Neural progenitor cell (in vitro differentiated cells): ENCODE results near the gene NUDT8. TPM values are rescaled to one million over a fixed set of nuclear protein-coding genes. Genes with fewer than 3 reads are reported as not detected.
A peak's percentile ranks its signal among the peaks of the same experiment; 100 is the strongest.

Source experiments
- DNase-seq: peaks from one replicate; pipeline ENCODE4 v3.0.0-alpha.2; 2016; ENCODE audit warnings: low spot score
- H2AFZ ChIP-seq: fragments of 200-600 bp; sonication (generic); replicated peaks from 2 replicates; pipeline ENCODE4 v1.6.1; 2016; ENCODE audit warnings: antibody characterized with exemption
- H3F3A ChIP-seq: fragments of 200-600 bp; sonication (generic); 2 replicates; pipeline ENCODE4 v1.6.1; 2016; ENCODE audit warnings: antibody characterized with exemption, low read depth
- H3K27ac ChIP-seq: fragments of 200-600 bp; sonication (generic); 2 replicates; pipeline ENCODE4 v1.5.1; 2016; ENCODE audit warnings: mild to moderate bottlenecking
- H3K27me3 ChIP-seq: fragments of 200-600 bp; sonication (generic); 2 replicates; pipeline ENCODE4 v1.6.1; 2016; ENCODE audit warnings: mild to moderate bottlenecking, moderate library complexity
- H3K36me3 ChIP-seq: fragments of 200-600 bp; sonication (generic); 2 replicates; pipeline ENCODE4 v1.5.1; 2016
- H3K4me1 ChIP-seq: fragments of 200-600 bp; sonication (generic); 2 replicates; pipeline ENCODE4 v1.6.1; 2016; ENCODE audit warnings: mixed run types
- H3K4me2 ChIP-seq: fragments of 200-600 bp; sonication (generic); 2 replicates; pipeline ENCODE4 v1.6.1; 2016
- H3K4me3 ChIP-seq: fragments of 200-600 bp; sonication (generic); 2 replicates; pipeline ENCODE4 v1.5.1; 2016
- H3K79me2 ChIP-seq: fragments of 200-600 bp; sonication (generic); 2 replicates; pipeline ENCODE4 v1.6.1; 2016; ENCODE audit warnings: low read depth
- H3K9ac ChIP-seq: fragments of 200-600 bp; sonication (generic); 2 replicates; pipeline ENCODE4 v1.6.1; 2016
- H3K9me3 ChIP-seq: fragments of 200-600 bp; sonication (generic); 2 replicates; pipeline ENCODE4 v1.5.1; 2016; ENCODE audit warnings: low read depth
- H4K20me1 ChIP-seq: fragments of 200-600 bp; sonication (generic); 2 replicates; pipeline ENCODE4 v1.6.1; 2016; ENCODE audit warnings: low read depth
- H3K27ac Mint-ChIP-seq: 3 replicates; pipeline ENCODE4 v1.8.0; 2021; ENCODE audit warnings: mixed read lengths
- H3K27me3 Mint-ChIP-seq: 2 replicates; pipeline ENCODE4 v1.8.0; 2022; ENCODE audit warnings: low read depth, mild to moderate bottlenecking, inconsistent platforms, moderate library complexity, mixed read lengths; ENCODE audit not compliant: insufficient read depth
- H3K36me3 Mint-ChIP-seq: 3 replicates; pipeline ENCODE4 v1.8.0; 2021; ENCODE audit warnings: mixed read lengths
- H3K4me1 Mint-ChIP-seq: 3 replicates; pipeline ENCODE4 v1.8.0; 2021; ENCODE audit warnings: mixed read lengths
- H3K4me3 Mint-ChIP-seq: 3 replicates; pipeline ENCODE4 v1.8.0; 2021; ENCODE audit warnings: mild to moderate bottlenecking, moderate library complexity, mixed read lengths
- H3K9me3 Mint-ChIP-seq: 3 replicates; pipeline ENCODE4 v1.8.0; 2020; ENCODE audit warnings: mixed read lengths
- EZH2 ChIP-seq: fragments of 200-600 bp; sonication (generic); IDR thresholded peaks from 2 replicates; pipeline ENCODE4 v1.6.1; 2017; ENCODE audit warnings: antibody characterized with exemption, mild to moderate bottlenecking, moderate library complexity
- EZH2phosphoT487 ChIP-seq: fragments of 200-600 bp; sonication (generic); IDR thresholded peaks from 2 replicates; pipeline ENCODE4 v1.6.1; 2017; ENCODE audit warnings: antibody characterized with exemption
- total RNA-seq: library from RNA; depleted of rRNA; stranded (reverse); fragments of >200 nt; gene quantifications from 2 replicates; pipeline ENCODE4 v1.2.3, GENCODE V29; 2015; ENCODE audit warnings: low replicate concordance
- TF ChIP-seq, protein P1 (sequence below): fragments of 200-600 bp; sonication (generic); IDR thresholded peaks from 2 replicates; pipeline ENCODE4 v1.5.1; 2017; ENCODE audit warnings: antibody characterized with exemption, mild to moderate bottlenecking

NUDT8 gene
- total RNA-seq, 1 donor from 2014 or later: 1.6 TPM

DNA sequence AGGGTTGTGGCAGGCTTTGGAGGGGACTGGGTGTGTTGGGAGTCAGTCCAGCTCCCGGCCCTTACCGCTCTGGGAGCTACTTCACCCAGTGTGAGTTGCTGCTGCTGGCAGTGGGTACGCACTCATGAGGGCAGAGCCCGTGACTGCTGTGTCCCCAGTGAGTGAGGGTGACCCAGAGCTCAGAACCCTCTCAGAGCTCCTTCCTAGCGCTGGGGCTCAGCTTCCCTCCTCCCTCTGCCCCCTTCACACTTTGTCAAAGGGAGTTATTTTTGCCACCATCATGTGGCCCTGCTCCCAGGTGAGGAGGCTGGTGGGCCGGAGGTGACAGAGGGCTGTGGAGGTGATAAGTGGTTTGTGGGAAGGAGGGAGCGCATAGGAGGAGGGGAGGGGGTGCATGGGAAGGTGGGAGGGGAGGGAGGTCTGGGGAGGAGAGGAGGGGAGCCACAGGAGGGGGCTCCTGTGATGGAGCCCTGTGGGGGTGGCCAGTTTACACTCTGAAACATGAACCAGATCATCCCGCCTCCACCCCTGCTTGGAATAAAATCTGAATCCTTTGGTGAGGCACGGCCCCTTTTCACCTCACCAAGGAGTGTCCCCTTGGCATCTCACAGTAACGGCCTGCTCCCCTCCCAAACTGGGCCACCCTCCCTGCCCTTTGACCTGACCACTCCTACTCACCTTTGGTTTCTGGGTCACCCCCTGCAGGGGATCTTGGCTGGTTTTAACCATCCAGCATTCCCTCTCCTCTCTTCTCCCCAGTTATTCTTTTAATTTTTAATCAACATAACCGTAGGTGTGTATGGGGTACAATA lies 13.1 kb downstream of the NUDT8 start:
- Histone ChIP-seq H2AFZ (no peak overlapping the region), H3F3A (peaks cover 21% of the 10 kb centered on the region), H3K9me3 (no peaks in the 10 kb centered on the region), H3K79me2 (peaks cover 18% of the 10 kb centered on the region), H3K4me2 (no peak overlapping the region), H3K4me1 (peaks cover 24% of the 10 kb centered on the region), H3K27ac (no peak overlapping the region), H3K36me3 (no peaks in the 10 kb centered on the region), H4K20me1 (peaks cover 9% of the 10 kb centered on the region), H3K9ac (no peak overlapping the region), H3K27me3 (no peaks in the 10 kb centered on the region), H3K4me3 (no peak overlapping the region)
- Mint-ChIP-seq H3K4me1 (peaks cover 32% of the 10 kb centered on the region), H3K9me3 (peaks cover 4% of the 10 kb centered on the region), H3K27ac (no peak overlapping the region), H3K4me3 (no peak overlapping the region), H3K27me3 (peaks cover 22% of the 10 kb centered on the region), H3K36me3 (peaks cover 12% of the 10 kb centered on the region)
- no peak for TF ChIP-seq EZH2phosphoT487
- TF ChIP-seq, protein P1, sequence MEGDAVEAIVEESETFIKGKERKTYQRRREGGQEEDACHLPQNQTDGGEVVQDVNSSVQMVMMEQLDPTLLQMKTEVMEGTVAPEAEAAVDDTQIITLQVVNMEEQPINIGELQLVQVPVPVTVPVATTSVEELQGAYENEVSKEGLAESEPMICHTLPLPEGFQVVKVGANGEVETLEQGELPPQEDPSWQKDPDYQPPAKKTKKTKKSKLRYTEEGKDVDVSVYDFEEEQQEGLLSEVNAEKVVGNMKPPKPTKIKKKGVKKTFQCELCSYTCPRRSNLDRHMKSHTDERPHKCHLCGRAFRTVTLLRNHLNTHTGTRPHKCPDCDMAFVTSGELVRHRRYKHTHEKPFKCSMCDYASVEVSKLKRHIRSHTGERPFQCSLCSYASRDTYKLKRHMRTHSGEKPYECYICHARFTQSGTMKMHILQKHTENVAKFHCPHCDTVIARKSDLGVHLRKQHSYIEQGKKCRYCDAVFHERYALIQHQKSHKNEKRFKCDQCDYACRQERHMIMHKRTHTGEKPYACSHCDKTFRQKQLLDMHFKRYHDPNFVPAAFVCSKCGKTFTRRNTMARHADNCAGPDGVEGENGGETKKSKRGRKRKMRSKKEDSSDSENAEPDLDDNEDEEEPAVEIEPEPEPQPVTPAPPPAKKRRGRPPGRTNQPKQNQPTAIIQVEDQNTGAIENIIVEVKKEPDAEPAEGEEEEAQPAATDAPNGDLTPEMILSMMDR: no peak
- TF ChIP-seq EZH2: no peak
- no peak for DNase-seq

DNA sequence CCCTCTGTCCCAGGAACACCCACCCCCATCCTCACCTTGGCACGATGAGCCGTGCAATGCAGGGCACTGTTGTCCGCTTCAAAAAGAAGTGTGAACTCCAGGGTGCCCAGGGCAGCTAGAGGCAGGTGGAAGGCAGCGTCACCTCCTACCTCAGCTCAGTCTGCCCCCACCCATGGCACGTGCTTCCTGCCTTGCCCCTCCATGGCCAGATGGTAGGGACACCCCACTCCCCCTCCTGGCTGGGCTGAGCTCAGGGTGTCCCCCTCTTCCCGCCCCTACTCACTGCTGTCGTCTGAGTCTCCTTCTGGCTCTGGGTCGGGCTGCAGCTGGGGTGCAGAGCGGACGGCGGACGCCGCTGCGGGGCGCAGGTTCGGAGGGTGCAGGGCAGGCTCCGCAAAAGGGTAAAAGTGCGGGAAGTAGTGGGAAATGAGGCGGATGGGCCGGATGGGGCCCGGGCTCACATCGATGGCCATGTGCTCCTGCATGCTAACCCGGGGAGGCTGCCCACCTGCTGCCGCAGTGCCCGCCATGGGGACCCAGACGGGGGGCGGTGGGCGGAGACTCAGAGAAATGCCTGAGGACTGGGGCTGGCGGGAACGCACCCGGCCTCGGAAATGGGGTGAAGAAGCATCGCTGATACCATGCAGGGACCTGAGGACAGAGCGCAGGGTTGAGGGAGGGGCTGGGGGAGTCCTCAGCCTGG lies 13.9 kb downstream of the NUDT8 start:
- Histone ChIP-seq H3K9me3 (no peaks in the 10 kb centered on the region), H3K4me3 (no peak overlapping the region), H3K27me3 (no peaks in the 10 kb centered on the region)

DNA sequence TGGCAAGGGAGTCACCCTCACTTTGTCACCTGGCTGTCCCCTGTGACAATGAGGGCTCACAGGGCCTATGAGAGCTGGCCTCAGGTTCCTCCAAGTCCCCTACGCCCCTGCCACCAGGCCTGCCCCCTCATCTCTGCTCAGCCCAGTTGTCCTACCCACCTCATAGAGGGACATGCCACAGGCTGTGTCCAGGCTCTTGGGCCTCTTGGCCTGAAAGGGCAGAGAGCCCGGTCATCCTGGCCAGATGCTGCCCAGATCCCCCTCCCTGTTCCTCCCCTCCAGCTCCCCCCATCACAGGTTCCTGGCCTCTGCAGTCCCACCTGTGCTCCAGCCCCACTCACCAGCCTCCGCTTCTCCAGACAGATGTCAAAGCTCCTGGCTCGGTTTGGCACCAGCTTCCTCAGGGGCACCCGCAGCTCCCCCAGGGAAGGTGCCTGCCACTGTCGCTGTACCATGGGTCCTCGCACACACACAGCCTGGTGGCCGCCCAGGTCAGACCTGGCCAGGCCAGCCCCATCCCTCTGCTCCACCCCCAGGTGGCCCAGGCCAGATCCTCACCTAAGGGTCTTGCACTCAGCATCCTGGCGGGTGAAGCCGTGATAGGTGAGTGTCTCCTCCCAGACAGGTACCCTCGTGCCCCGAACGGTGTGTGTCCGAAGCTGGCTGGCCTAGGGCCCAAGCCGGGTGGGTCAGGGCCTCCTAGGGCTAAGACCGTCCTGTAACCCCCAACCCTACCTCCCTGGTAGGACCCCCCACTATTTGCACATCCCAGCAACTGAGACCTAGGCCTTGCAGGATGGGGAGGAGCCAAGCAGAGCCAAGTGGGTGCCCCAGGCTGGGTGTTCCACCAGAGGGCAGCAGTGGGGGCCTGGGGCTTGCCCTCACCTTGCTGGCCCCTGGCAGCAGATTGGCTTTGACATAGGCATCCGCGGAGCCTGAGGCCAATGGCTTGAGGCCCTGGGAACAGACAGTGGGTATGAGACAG lies 14.7 kb downstream of the NUDT8 start:
- Histone ChIP-seq H3K4me1 (peaks cover 24% of the 10 kb centered on the region), H3K4me3 (no peak overlapping the region), H3K36me3 (no peaks in the 10 kb centered on the region), H3K79me2 (peaks cover 2% of the 10 kb centered on the region), H3K9ac (no peak overlapping the region), H3F3A (peaks cover 6% of the 10 kb centered on the region), H2AFZ (no peak overlapping the region), H3K4me2 (no peak overlapping the region), H4K20me1 (no peaks in the 10 kb centered on the region), H3K9me3 (no peaks in the 10 kb centered on the region), H3K27ac (no peak overlapping the region), H3K27me3 (no peaks in the 10 kb centered on the region)
- H3K4me1 Mint-ChIP-seq: peaks cover 25% of the 10 kb centered on the region
- no peak overlapping the region for H3K4me3 Mint-ChIP-seq
- DNase-seq: peak; percentile 54
- peaks cover 4% of the 10 kb centered on the region for H3K9me3 Mint-ChIP-seq
- TF ChIP-seq, protein P1: peak; percentile 52
- TF ChIP-seq EZH2: no peak
- no peak overlapping the region for H3K27ac Mint-ChIP-seq
- H3K27me3 Mint-ChIP-seq: peaks cover 16% of the 10 kb centered on the region
- peaks cover 11% of the 10 kb centered on the region for H3K36me3 Mint-ChIP-seq

More for the DNA sequence above, 13.9 kb downstream of the NUDT8 start:
- H3K27ac ChIP-seq: no peak overlapping the region
- H3K9ac ChIP-seq: no peak overlapping the region
- TF ChIP-seq EZH2phosphoT487: no peak
- TF ChIP-seq, protein P1: no peak
- no peak for TF ChIP-seq EZH2
- peaks cover 1% of the 10 kb centered on the region for H4K20me1 ChIP-seq
- no peaks in the 10 kb centered on the region for H3K36me3 ChIP-seq
- H3K79me2 ChIP-seq: peaks cover 10% of the 10 kb centered on the region
- Mint-ChIP-seq H3K27ac (no peak overlapping the region), H3K27me3 (peaks cover 21% of the 10 kb centered on the region), H3K36me3 (peaks cover 12% of the 10 kb centered on the region), H3K4me1 (peaks cover 26% of the 10 kb centered on the region), H3K9me3 (peaks cover 4% of the 10 kb centered on the region), H3K4me3 (no peak overlapping the region)
- no peak overlapping the region for H3K4me2 ChIP-seq
- H3K4me1 ChIP-seq: peaks cover 24% of the 10 kb centered on the region
- no peak for DNase-seq
- H2AFZ ChIP-seq: no peak overlapping the region
- peaks cover 13% of the 10 kb centered on the region for H3F3A ChIP-seq
